Esophagus squamous epithelium (tissue), 4 donors: ENCODE data around the gene TMEM178B.

Experiments
- POLR2A ChIP-seq, 4 donors: fragments of 450-650 bp; IDR thresholded peaks; one replicate each; pipeline ENCODE4 v1.6.1; 2017; ENCODE audit warnings: antibody characterized with exemption in 4 of 4, mild to moderate bottlenecking in 4 of 4, moderate library complexity in 3 of 4
- TF ChIP-seq, protein P1 (sequence below), 6 experiments: fragments of 450-650 bp in 4 of 6; fragments of 200-600 bp in 2 of 6; sonication (generic) in 2 of 6; IDR thresholded peaks; one replicate each; pipeline ENCODE4 v1.5.1; 2016 to 2019; ENCODE audit warnings: antibody characterized with exemption in 6 of 6, mild to moderate bottlenecking in 4 of 6, moderate library complexity in 4 of 6

DNA sequence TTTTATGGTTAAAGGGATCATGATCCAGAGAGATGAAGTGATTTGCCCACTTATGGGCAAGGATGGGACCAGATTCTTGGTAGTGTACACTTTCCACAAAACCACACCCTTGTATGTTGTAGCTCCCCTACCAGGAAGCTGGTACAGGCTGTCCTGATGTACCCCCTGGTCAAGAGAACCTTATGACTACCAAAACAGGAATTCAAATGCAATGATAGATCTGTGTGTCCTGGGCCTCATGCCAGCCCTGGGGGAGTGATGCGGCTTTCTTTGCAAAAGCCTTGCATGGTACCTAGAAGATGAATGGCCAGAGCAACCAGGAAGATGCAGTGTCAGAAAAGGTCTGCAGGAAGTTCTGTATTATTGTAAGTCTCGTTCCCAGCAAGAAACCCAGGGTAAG, 382.4 kb downstream of the TMEM178B start:
- TF ChIP-seq, protein P1, sequence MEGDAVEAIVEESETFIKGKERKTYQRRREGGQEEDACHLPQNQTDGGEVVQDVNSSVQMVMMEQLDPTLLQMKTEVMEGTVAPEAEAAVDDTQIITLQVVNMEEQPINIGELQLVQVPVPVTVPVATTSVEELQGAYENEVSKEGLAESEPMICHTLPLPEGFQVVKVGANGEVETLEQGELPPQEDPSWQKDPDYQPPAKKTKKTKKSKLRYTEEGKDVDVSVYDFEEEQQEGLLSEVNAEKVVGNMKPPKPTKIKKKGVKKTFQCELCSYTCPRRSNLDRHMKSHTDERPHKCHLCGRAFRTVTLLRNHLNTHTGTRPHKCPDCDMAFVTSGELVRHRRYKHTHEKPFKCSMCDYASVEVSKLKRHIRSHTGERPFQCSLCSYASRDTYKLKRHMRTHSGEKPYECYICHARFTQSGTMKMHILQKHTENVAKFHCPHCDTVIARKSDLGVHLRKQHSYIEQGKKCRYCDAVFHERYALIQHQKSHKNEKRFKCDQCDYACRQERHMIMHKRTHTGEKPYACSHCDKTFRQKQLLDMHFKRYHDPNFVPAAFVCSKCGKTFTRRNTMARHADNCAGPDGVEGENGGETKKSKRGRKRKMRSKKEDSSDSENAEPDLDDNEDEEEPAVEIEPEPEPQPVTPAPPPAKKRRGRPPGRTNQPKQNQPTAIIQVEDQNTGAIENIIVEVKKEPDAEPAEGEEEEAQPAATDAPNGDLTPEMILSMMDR (IDR thresholded peaks at IDR 0.05): no peak
- TF ChIP-seq POLR2A (IDR thresholded peaks at IDR 0.05): no peak
